Large intestine (tissue), 3 donors: ENCODE measurements around the gene YWHAQ. TPM values are rescaled to one million over a fixed set of nuclear protein-coding genes. Genes with fewer than 3 reads are reported as not detected.
"Not testable (repeated sequence)": the region's sequence is repeated elsewhere in the genome, so short reads cannot be mapped to it uniquely, and the experiment has no call there.

Experiments
- DNase-seq, 2 donors: peaks; one replicate each; pipeline versions ENCODE4 v3.0.0 to v3.0.0-alpha.2; 2013
- H3K27ac ChIP-seq: one replicate; pipeline ENCODE4 v1.5.1; 2013; ENCODE audit warnings: low read length
- H3K27me3 ChIP-seq: 2 replicates; pipeline ENCODE4 v1.6.1; 2013; ENCODE audit warnings: low read length; ENCODE audit not compliant: control insufficient read depth, insufficient read depth
- H3K36me3 ChIP-seq: 2 replicates; pipeline ENCODE4 v1.6.1; 2013; ENCODE audit warnings: low read length; ENCODE audit not compliant: control insufficient read depth, insufficient read depth
- H3K4me1 ChIP-seq: one replicate; pipeline ENCODE4 v1.6.1; 2013; ENCODE audit warnings: low read length; ENCODE audit not compliant: control insufficient read depth, insufficient read depth
- H3K4me3 ChIP-seq: one replicate; pipeline ENCODE4 v1.5.1; 2013; ENCODE audit warnings: low read length
- H3K9me3 ChIP-seq: one replicate; pipeline ENCODE4 v1.6.1; 2013; ENCODE audit warnings: mild to moderate bottlenecking, low read depth, low read length, moderate library complexity; ENCODE audit not compliant: control insufficient read depth
- WGBS: methylation state at CpG from one replicate; pipeline ENCODE4 v1.1.5; 2013; ENCODE audit warnings: low lambda C conversion rate; ENCODE audit not compliant: insufficient coverage; 5-methylcytosine and 5-hydroxymethylcytosine counted together
- polyA plus RNA-seq: library from polyadenylated mRNA; unstranded; fragments of 120-200 nt; gene quantifications from one replicate; pipeline ENCODE4 v1.2.1, GENCODE V29; 2013

YWHAQ gene
- polyA plus RNA-seq, 1 donor = 234 TPM

DNA sequence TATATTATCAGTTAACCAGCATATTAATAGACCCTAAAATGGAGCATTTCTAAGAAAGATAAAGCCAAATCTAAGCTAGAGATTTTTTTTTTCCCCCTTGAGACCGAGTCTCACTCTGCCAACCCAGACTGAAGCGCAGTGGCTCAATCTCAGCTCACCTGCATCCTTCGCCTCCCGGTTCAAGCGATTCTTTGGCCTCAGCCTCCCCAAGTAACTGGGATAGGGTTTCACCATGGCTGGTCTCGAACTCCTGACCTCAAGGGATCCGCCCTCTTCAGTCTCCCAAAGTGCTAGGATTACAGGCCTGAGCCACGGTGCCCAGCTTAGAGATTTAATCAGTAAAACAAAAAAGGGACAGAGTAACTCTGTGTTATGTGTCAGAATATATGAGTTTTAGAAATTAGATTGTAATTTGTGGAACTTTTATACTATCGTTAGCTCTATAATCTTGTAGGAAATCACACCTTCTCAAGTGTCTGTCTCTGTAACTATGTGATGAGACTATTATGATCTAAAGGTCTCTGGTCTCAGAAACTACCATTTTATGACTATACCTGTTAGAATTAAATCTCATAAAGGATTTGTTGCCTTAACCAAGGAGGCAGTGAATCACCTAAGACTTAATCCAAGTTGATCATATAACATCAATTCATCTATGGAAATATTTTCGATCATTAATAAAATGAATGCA is 34.0 kb downstream of the YWHAQ start:
- Histone ChIP-seq H3K27me3 (no peaks in the 10 kb centered on the region), H3K4me3 (no peak overlapping the region), H3K36me3 (peaks cover 31% of the 10 kb centered on the region), H3K27ac (no peak overlapping the region), H3K4me1 (no peaks in the 10 kb centered on the region), H3K9me3 (peaks cover 17% of the 10 kb centered on the region)
- no peak for DNase-seq
- WGBS = no CpG with 5 or more reads among the region's 10 CpGs

DNA sequence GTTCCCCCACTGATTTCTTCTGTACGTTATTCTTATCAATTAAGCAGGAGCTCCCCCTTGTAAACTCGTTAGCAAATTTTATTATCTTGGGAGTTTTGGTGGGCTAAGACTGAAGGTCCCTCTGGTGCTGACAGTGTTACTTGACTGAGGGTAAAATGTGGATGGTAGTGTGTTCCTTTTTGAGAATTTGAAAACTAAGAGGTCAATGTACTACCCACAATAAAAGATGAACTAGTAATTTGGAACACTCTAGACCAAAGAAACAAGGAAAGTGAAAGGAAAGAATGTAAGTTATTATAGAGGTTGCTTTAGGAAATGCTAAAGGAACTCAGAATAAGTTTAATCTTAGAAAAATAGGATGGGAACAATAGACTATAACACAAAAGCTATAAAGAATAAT is 35.1 kb downstream of the YWHAQ start:
- no peak overlapping the region for H3K27ac ChIP-seq
- no CpG with 5 or more reads among the region's 2 CpGs for WGBS
- H3K36me3 ChIP-seq = peaks cover 32% of the 10 kb centered on the region
- peaks cover 17% of the 10 kb centered on the region for H3K9me3 ChIP-seq
- no peak overlapping the region for H3K4me3 ChIP-seq
- DNase-seq = no peak
- no peaks in the 10 kb centered on the region for H3K27me3 ChIP-seq
- no peaks in the 10 kb centered on the region for H3K4me1 ChIP-seq

DNA sequence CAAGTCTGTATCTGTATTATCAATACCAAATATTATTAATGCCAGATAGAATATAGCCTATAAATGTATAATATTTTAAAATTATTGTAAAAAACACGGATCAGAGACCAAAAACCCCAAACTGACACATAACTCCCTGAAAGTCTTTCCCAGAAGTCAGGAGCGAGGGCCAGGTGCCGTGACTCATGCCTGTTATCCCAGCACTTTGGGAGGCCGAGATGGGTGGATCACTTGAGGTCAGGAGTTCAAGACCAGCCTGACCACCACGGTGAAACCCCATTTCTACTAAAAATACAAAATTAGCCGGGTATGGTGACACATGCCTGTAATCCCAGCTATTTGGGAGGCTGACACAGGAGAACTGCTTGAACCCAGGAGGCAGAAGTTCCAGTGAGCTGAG is 35.5 kb downstream of the YWHAQ start:
- not testable (repeated sequence) for H3K4me3 ChIP-seq, H3K4me1 ChIP-seq, H3K27me3 ChIP-seq, H3K27ac ChIP-seq, DNase-seq
- peaks cover 30% of the 10 kb centered on the region for H3K36me3 ChIP-seq
- peaks cover 13% of the 10 kb centered on the region for H3K9me3 ChIP-seq
- WGBS = no CpG with 5 or more reads among the region's 6 CpGs

DNA sequence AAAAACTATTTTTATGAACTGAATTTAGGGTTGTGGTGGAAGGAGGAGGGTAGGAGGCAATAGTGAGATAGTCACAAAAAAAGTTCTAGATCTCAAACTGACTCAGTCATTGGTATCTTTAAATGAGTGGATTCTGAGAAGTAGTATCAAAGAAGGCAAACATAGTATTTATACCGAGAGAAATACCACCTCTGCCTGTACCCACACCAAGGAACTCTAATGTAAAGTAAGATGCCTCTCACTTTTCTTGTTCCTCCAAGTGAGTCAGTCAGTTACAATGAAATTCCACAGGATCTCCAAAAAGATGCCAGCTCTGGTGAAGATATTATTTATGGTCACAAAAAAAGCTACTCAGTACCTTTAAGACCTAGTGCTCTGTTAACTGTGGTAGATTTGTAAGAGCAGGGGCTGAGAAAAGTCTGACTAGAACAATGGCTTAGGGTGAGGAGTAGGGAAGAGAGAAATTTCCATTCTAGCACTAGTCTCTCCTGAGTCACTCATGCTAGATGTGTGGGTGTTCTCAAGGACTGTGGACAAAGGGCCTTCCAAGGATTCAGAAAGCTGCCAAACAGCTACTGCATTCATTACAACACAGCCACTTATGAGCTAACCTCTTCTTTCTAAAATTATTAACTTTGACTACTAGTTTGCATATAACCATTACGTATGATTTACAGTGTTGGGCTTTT is 36.3 kb downstream of the YWHAQ start:
- Histone ChIP-seq H3K36me3 (peaks cover 31% of the 10 kb centered on the region), H3K9me3 (peaks cover 12% of the 10 kb centered on the region), H3K4me1 (no peaks in the 10 kb centered on the region), H3K27ac (no peak overlapping the region), H3K27me3 (no peaks in the 10 kb centered on the region), H3K4me3 (no peak overlapping the region)
- WGBS = 100% methylated on average over 1 of the region's 2 CpGs
- peak in 1 of 2 donors; percentile 27 for DNase-seq

DNA sequence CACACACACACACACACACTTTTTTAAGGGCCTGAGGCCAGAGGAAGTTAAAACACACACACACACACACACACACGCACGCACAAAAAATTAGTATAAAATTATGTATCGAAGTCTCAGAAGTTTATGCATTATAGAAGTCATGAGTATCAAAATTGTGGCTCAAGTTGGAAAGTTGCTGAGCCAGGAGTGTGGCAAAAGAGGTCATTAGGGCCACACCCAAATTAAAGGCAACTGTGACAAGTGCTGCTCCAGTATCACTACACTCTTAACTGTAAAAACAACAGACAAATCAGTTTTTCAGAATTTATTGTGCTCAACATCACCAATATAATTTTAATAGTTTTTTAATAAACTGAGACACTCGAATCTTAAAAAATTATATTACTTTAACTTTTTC is 36.9 kb downstream of the YWHAQ start:
- H3K27ac ChIP-seq = no peak overlapping the region
- WGBS = 100% methylated on average over 1 of the region's 4 CpGs

DNA sequence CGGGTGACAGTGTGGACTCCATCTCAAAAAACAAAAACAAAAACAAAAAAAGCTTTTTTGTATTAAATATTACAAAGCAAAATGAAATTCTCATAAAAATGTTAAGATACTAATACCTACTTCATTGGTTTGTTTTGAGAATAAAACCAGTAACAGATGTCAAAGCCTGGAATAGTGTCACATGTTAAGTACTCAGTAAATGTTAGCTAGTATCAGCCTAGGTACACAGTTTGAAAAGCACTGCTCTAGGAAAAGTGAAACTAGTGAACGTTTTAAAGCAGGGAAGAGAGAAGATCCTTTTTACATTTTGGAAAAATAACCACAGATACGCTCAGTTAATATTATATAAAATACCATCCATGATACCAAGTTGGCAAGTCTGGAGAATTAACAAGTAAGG is 38.1 kb downstream of the YWHAQ start:
- no peak overlapping the region for H3K27ac ChIP-seq
- no peaks in the 10 kb centered on the region for H3K4me1 ChIP-seq
- H3K27me3 ChIP-seq = no peaks in the 10 kb centered on the region
- no peaks in the 10 kb centered on the region for H3K9me3 ChIP-seq
- no peak for DNase-seq
- no peak overlapping the region for H3K4me3 ChIP-seq
- 20% methylated on average over 1 of the region's 3 CpGs for WGBS
- H3K36me3 ChIP-seq = peaks cover 27% of the 10 kb centered on the region

More for the DNA sequence above, 36.9 kb downstream of the YWHAQ start:
- Histone ChIP-seq H3K36me3 (peaks cover 30% of the 10 kb centered on the region), H3K4me3 (no peak overlapping the region), H3K27me3 (no peaks in the 10 kb centered on the region), H3K9me3 (peaks cover 7% of the 10 kb centered on the region), H3K4me1 (no peaks in the 10 kb centered on the region)
- DNase-seq = no peak

DNA sequence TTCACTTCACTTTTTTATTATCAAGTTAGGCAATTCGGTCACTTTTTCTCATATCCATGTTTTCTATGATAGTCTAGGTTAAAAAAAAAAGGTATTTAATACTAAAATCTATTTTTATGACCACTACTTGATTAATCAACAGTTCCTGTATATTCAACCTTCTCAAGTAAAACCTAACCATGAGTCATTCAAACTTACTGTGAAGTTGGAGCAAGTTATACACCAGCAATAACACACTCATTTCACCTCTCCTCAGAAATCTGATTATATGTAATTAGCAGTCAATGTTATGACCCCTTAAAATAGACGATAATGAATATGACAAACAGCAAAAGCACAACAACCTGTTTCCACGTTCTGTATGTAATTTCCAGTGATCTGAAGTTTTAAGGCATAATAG is 40.2 kb downstream of the YWHAQ start:
- Histone ChIP-seq H3K27ac (no peak overlapping the region), H3K4me3 (no peak overlapping the region), H3K4me1 (no peaks in the 10 kb centered on the region), H3K27me3 (no peaks in the 10 kb centered on the region), H3K36me3 (peaks cover 39% of the 10 kb centered on the region), H3K9me3 (no peaks in the 10 kb centered on the region)
- no CpG with 5 or more reads among the region's 3 CpGs for WGBS
- DNase-seq = no peak

DNA sequence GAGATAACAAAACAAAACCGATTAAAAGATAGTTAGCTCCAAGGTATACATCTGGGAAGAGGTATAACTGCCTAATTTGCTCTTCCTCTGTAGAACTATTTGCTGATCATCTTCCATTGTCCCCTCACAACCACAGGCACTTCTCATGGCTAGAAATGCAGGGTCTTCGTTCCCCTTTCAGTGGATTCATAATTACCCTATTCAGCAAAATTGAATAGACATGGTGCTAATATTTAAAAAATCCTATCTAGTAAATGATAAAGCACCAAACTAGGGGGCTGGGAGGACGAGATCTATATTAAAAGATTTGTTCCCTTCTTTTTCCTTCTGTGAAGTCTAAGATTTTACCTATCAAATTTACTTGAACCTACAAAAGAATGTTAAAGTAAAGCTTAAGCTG is 44.3 kb downstream of the YWHAQ start:
- H3K27ac ChIP-seq = no peak overlapping the region
- H3K36me3 ChIP-seq = peaks cover 51% of the 10 kb centered on the region
- WGBS = 100% methylated on average over 1 of the region's 3 CpGs

DNA sequence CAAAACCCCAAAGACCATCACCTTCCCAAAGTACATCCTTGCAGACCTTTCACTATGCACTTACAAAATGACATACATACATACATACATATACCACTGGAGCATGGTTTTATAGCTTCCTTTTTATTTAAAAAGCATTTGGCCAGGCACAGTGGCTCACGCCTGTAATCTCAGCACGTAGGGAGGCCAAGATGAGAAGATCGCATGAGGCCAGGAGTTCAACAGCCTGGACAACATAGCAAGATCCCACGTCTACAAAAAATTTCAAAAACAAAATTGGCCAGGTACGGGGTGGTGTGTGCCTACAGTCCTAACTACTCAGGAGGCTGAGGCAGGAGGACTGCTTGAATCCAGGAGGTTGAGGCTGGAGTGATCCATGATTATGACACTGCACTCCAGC is 45.3 kb downstream of the YWHAQ start:
- DNase-seq = no peak
- Histone ChIP-seq H3K4me1 (no peaks in the 10 kb centered on the region), H3K27ac (no peak overlapping the region), H3K4me3 (no peak overlapping the region), H3K27me3 (no peaks in the 10 kb centered on the region), H3K36me3 (peaks cover 48% of the 10 kb centered on the region), H3K9me3 (no peaks in the 10 kb centered on the region)
- no CpG with 5 or more reads among the region's 5 CpGs for WGBS

More for the DNA sequence above, 44.3 kb downstream of the YWHAQ start:
- no peaks in the 10 kb centered on the region for H3K27me3 ChIP-seq
- H3K4me3 ChIP-seq = no peak overlapping the region
- H3K9me3 ChIP-seq = no peaks in the 10 kb centered on the region
- DNase-seq = no peak
- no peaks in the 10 kb centered on the region for H3K4me1 ChIP-seq

DNA sequence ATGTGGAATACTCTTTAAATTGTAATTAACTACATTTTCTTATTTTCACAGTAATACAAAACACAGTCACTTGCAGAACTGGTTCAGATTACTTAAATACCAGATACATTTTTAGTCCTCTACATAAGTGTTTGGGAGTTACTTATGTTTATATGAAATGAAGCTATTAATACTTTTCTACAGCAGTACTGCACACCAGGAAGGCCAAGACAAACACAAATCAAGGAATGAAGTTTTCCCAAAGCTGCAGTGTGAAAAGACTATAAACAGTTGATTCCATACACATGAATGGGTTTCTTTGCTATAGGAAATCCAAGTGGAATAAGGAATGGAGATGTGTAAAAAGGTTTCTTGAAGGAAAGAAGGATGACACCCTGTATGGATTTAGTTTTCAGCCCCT is 45.9 kb downstream of the YWHAQ start:
- H3K36me3 ChIP-seq = peaks cover 46% of the 10 kb centered on the region
- H3K4me1 ChIP-seq, H3K27ac ChIP-seq, DNase-seq, H3K4me3 ChIP-seq, H3K27me3 ChIP-seq, H3K9me3 ChIP-seq: not testable (repeated sequence)

DNA sequence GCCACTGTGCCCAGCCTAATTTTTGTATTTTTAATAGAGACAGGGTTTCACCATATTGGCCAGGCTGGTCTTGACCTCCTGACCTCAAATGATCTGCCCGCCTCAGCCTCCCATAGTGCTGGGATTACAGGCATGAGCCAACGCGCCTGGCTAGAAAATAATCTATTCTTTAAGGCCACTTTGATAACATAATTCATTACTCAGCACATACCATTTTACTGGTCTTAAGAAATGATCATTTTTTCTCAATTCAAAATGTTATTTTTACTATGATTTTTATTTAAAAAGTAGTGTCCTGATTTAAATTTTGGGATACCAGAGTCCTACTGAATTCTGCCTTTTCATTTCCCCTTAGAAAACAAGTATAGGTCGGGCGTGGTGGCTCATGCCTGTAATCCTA is 48.2 kb downstream of the YWHAQ start:
- H3K4me3 ChIP-seq = no peak overlapping the region
- WGBS = no CpG with 5 or more reads among the region's 5 CpGs
- no peak overlapping the region for H3K27ac ChIP-seq
- peaks cover 31% of the 10 kb centered on the region for H3K36me3 ChIP-seq
- DNase-seq = no peak
- no peaks in the 10 kb centered on the region for H3K27me3 ChIP-seq
- peaks cover under 1% of the 10 kb centered on the region for H3K4me1 ChIP-seq
- no peaks in the 10 kb centered on the region for H3K9me3 ChIP-seq
